Measurements from ENCODE around the gene ID1. TPM values are rescaled to one million over a fixed set of nuclear protein-coding genes. Genes with fewer than 3 reads are reported as not detected.

ID1 gene
- total and polyA plus RNA-seq, 5 donors: 122 to 273 (median 141) TPM

DNA sequence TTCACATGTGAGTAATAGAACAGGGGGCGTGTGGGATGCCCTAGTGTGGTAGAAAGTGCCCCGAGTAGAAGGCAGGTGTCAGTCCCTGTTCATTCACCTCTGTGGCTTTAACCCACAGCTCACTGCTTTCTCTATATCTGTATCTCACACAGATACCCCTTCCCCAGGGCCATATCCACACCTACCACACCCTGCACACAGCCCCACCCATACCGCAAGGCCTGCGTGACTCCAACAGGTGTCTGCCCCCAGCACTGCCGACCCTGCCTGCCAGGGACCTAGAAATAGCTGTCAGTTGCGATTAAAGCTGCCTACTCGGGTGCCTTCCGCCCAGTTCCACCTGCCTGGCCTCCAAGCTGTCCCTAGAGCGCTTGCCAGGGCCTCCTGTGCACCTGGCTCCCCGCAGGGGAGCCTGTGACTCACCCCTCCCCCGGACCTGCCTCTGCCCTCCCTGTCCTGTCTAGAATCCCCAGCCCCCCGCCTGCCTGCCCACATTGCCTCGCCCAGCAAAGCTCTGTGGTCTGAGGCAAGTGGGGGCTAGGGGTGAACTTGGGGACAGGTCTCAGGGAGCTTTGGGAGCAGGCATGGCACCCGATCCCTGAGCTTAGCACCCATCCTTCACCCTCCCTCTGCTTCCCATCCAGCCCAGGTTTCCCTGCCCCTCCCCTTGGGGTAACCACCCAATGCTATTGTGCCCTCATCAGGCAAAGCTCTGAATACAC, 38.3 kb upstream of the ID1 start:
- WGBS: 81% methylated on average over 14 of the region's 14 CpGs
- DNase-seq: peak in 2 of 3 donors; percentile 37 to 43
- H3K27me3 ChIP-seq (ENCODE audit: control insufficient read depth, insufficient read depth): no peaks in the 10 kb centered on the region
- H3K27ac ChIP-seq (ENCODE audit: low read length): no peak overlapping the region
- ATAC-seq: no peak
- intact Hi-C loops (cut with DNase I): loop anchor here in 2 of 4 donors (2.0 to 10.0 kb wide), 2 partner anchors 44 to 158 kb away; partner anchors contain the start of gene BCL2L1 (in 2 of the 2)
- H3K9me3 ChIP-seq (ENCODE audit: control insufficient read depth, low read length): no peaks in the 10 kb centered on the region
- no peak overlapping the region for H3K4me3 ChIP-seq (ENCODE audit: low read length)
- peaks cover 6% of the 10 kb centered on the region for H3K4me1 ChIP-seq (ENCODE audit: control insufficient read depth, insufficient read depth, low read length)

DNA sequence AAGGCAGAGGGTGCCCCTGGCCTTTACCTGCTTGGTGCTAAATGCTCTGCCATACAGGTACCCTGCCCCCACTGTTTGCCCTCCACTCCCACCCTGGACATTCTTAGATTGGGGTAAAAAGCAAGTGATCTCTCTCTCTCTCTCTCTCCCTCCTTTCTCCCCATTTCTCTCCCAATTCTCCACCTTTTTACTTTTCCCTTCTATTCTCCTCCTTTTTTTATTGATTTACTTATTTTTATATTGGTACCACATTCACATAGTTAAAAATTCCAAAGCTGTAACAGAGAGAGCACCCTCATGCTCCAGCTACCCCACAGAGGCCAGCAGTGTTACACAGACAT, 37.7 kb upstream of the ID1 start:
- H3K9me3 ChIP-seq (ENCODE audit: control insufficient read depth, low read length): no peaks in the 10 kb centered on the region
- intact Hi-C loops (cut with DNase I): loop anchor here in 2 of 4 donors (2.0 to 10.0 kb wide), 2 partner anchors 43 to 157 kb away; partner anchors contain the start of gene BCL2L1 (in 2 of the 2)
- H3K4me1 ChIP-seq (ENCODE audit: control insufficient read depth, insufficient read depth, low read length): peaks cover 9% of the 10 kb centered on the region
- no peak for ATAC-seq
- no peak overlapping the region for H3K4me3 ChIP-seq (ENCODE audit: low read length)
- no peak for DNase-seq
- H3K27me3 ChIP-seq (ENCODE audit: control insufficient read depth, insufficient read depth): no peaks in the 10 kb centered on the region
- no peak overlapping the region for H3K27ac ChIP-seq (ENCODE audit: low read length)

DNA sequence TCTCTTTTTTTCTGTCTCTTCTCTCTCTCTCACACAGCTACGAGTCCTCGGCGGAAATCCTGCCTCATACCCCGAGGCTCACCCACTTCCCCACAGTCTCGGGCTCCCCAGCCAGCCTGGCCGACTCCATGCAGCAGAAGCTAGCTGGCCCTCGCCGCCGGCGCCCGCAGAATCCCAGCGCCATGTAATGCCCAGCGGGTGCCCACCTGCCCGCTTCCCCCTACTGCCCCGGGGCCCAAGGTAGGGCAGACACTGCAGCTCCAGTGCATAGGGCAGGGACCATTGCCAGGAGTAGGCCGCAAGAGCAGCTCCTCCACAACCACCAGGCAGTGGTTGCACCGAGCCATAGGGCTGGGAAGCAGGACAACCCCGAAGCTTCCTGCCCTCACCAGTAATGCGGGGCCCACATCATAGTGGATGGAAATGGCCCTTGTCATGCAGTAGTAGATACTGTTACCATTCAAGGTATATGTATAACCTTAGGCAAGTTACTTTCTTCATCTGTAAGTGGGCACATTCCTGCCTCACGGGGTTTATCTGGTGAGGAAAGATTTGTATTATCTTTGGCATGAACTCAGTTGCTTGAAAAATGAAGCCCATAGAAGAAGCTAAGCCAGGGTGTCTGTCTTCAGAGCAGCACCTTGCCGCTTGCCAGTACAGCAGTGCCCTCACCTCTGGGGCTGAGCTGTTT, 36.9 kb upstream of the ID1 start:
- Histone ChIP-seq H3K4me3 (ENCODE audit: low read length) (no peak overlapping the region), H3K9me3 (ENCODE audit: control insufficient read depth, low read length) (no peaks in the 10 kb centered on the region), H3K27ac (ENCODE audit: low read length) (peak overlapping the region; percentile 53), H3K4me1 (ENCODE audit: control insufficient read depth, insufficient read depth, low read length) (peaks cover 7% of the 10 kb centered on the region), H3K27me3 (ENCODE audit: control insufficient read depth, insufficient read depth) (no peaks in the 10 kb centered on the region)
- intact Hi-C loops (cut with DNase I): loop anchor here in 3 of 4 donors (2.0 to 10.0 kb wide), 2 partner anchors 45 to 157 kb away; partner anchors contain the start of gene BCL2L1 (in 2 of the 3)
- DNase-seq (peak in 2 of 3 donors; percentile 61 to 66), ATAC-seq (no peak)
- WGBS: 71% methylated on average over 21 of the region's 21 CpGs

DNA sequence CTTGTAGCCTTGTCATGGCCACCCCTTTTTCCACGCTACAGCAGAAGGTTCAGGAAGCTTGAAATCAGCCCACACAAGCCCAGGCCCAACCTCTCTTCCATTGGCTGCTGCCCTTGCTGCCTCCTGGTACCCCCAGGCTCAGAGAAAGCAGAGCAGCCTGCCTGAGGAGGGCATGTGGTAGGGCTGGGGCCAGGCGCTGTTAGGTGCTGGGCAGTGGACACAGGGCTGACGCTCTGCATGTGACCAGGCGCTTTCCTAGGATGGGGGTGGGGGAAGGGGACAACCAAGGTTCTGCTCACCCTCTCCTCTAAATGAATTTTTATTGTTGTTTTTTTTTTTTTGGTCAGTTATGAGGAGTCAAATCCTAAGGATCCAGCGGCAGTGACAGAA, 36.3 kb upstream of the ID1 start:
- intact Hi-C loops (cut with DNase I): loop anchor here in 3 of 4 donors (2.0 to 10.0 kb wide), 2 partner anchors 44 to 156 kb away; partner anchors contain the start of gene BCL2L1 (in 2 of the 3)
- Histone ChIP-seq H3K27me3 (ENCODE audit: control insufficient read depth, insufficient read depth) (no peaks in the 10 kb centered on the region), H3K9me3 (ENCODE audit: control insufficient read depth, low read length) (no peaks in the 10 kb centered on the region), H3K4me3 (ENCODE audit: low read length) (no peak overlapping the region), H3K4me1 (ENCODE audit: control insufficient read depth, insufficient read depth, low read length) (peaks cover 7% of the 10 kb centered on the region), H3K27ac (ENCODE audit: low read length) (peak overlapping the region; percentile 53)
- ATAC-seq (no peak), DNase-seq (peak in 2 of 3 donors; percentile 57 to 66)
- 84% methylated on average over 5 of the region's 5 CpGs for WGBS

DNA sequence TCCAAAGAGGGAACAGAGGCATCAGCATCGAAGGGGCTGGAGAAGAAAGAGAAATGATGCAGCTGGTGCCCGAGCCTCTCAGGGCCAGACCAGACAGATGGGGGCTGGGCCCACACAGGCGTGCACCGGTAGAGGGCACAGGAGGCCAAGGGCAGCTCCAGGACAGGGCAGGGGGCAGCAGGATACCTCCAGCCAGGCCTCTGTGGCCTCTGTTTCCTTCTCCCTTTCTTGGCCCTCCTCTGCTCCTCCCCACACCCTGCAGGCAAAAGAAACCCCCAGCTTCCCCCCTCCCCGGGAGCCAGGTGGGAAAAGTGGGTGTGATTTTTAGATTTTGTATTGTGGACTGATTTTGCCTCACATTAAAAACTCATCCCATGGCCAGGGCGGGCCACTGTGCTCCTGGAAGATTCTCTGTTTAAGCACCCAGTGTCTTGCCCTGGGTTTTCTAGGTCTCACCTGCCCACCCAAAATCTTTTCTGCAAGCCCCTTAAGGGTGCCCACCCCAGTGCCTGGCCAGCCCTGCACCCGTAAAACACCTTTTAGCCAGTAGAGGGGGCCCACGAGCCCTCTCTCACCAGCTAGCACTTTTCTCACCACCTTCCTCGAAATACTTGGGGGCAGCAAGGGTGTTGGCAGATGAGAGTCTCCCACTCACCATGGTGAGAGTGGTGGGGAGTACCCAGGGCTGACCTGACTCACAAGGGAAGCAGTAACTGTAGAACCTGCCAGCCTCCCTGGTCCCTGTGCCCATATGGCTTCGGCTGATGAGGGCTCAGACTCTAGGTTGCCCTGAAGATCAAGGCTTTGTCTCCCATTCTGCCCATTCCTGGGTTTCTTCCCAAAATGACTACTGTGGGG, 35.7 kb upstream of the ID1 start:
- peaks cover 7% of the 10 kb centered on the region for H3K4me1 ChIP-seq (ENCODE audit: control insufficient read depth, insufficient read depth, low read length)
- peak overlapping the region; percentile 60 for H3K27ac ChIP-seq (ENCODE audit: low read length)
- DNase-seq (peak; percentile 50 to 85 (median 82)), ATAC-seq (peak in 1 of 2 donors; percentile 2)
- WGBS: 27% methylated on average over 10 of the region's 10 CpGs
- intact Hi-C loops (cut with DNase I): loop anchor here in 3 of 4 donors (2.0 to 10.0 kb wide), 2 partner anchors 43 to 155 kb away; partner anchors contain the start of gene BCL2L1 (in 2 of the 3)
- no peaks in the 10 kb centered on the region for H3K9me3 ChIP-seq (ENCODE audit: control insufficient read depth, low read length)
- H3K4me3 ChIP-seq (ENCODE audit: low read length): no peak overlapping the region
- no peaks in the 10 kb centered on the region for H3K27me3 ChIP-seq (ENCODE audit: control insufficient read depth, insufficient read depth)

DNA sequence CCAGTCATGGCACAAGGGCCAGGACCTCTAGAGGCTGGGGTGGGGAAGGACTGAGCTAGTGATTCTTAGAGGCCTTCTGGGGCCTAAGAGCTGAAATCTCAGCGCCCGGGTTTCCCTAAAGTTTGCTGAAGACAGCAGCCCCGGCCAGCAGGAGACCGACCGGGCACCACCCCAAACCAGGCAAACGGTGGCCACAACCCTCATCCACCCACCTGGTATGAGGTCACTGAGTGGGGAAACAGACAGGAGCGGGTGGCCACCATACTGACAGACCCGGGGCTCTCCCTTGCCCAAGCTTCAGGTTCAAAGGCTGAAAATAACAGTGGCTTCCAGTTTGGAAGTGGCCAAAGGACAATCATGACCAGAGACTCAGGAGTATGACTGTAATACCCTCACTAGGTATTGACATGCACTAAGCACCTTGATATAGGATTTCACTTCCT, 35.0 kb upstream of the ID1 start:
- WGBS: 76% methylated on average over 8 of the region's 8 CpGs
- Histone ChIP-seq H3K27me3 (ENCODE audit: control insufficient read depth, insufficient read depth) (no peaks in the 10 kb centered on the region), H3K4me3 (ENCODE audit: low read length) (no peak overlapping the region), H3K27ac (ENCODE audit: low read length) (peak overlapping the region; percentile 60), H3K9me3 (ENCODE audit: control insufficient read depth, low read length) (no peaks in the 10 kb centered on the region), H3K4me1 (ENCODE audit: control insufficient read depth, insufficient read depth, low read length) (peaks cover 7% of the 10 kb centered on the region)
- DNase-seq (peak in 1 of 3 donors; percentile 60), ATAC-seq (no peak)
- intact Hi-C loops (cut with DNase I): no loop called here

DNA sequence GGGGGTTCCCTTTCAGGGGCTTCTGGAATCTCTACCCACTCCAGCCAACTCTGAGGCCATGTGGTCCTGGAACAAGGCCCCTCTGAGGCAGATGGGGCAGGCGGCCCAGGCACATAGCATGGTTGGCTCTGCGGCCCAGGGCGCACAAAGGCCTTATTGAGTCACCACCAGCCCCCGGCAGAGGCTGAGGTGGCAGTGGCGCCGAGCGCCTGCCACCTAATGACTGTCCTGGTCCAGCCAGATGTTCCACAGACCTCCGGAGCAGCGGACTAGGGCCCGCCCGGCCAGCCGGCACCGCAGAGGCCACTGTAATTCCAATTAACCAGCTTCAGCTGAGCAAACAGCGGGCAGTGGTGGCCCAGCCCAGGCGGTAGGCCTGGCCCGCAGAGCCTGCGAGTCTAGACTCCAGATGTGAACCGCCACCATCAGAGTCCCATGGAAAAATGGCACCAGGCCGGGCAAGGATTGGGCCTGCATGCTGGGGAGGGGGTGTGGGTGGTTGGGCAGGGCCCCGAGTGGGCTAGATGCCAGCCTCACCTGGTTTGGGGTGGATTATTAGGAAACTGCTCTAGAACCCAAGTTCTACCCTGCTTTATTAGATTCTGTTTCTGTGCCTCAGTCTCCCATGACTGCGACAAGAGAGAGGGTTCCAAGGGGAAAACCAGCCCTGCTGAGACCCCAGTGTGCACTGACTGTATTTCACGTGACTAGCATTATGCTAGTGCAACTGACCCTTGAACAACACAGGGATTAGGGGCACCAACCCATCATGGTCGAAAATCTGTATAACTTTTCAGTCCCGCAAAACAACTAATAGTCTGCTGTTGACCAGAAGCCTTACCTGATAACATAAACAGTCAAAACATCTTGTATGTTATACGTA, 34.1 kb upstream of the ID1 start:
- ATAC-seq (no peak), DNase-seq (peak in 2 of 3 donors; percentile 65 to 69)
- peak overlapping the region; percentile 60 for H3K27ac ChIP-seq (ENCODE audit: low read length)
- 91% methylated on average over 25 of the region's 25 CpGs for WGBS
- peaks cover 7% of the 10 kb centered on the region for H3K4me1 ChIP-seq (ENCODE audit: control insufficient read depth, insufficient read depth, low read length)
- intact Hi-C loops (cut with DNase I): no loop called here
- H3K27me3 ChIP-seq (ENCODE audit: control insufficient read depth, insufficient read depth): no peaks in the 10 kb centered on the region
- no peaks in the 10 kb centered on the region for H3K9me3 ChIP-seq (ENCODE audit: control insufficient read depth, low read length)
- no peak overlapping the region for H3K4me3 ChIP-seq (ENCODE audit: low read length)

DNA sequence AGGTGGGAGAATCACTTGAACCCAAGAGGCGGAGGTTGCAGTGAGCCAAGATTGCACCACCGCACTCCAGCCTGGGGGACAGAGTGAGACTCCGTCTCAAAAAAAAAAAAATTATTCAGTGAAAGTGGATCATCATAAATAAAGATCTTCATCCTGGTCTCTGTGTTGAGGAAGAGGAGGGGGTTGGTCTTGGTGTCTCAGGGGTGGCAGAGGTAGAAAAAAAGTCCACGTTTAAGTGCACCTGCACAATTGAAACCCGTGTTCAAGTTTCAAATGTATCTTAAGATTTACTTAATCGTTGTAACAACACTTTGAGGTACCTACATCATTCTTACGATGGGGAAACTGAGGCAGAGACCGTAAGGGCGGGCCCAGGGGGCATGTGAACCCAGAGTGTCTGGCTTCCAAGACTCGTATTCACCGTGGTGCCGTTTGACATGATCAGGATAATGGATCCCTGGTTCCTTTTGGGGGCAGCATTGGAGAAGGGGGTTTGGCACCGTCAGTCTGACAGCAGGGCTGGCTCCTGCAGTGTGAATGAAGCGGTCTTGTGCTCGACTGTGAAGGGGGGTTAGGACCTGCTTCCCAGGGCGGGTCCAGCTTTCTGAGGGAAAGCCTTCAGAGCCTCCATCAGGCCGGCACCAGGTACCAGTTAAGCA, 32.9 kb upstream of the ID1 start:
- peak overlapping the region; percentile 47 for H3K4me3 ChIP-seq (ENCODE audit: low read length)
- peaks cover 7% of the 10 kb centered on the region for H3K4me1 ChIP-seq (ENCODE audit: control insufficient read depth, insufficient read depth, low read length)
- DNase-seq: peak in 1 of 3 donors; percentile 24
- no peaks in the 10 kb centered on the region for H3K27me3 ChIP-seq (ENCODE audit: control insufficient read depth, insufficient read depth)
- intact Hi-C loops (cut with DNase I): loop anchor here in 2 of 4 donors (2.0 kb wide), 1 partner anchor 33 kb away; the partner anchor contains the start of gene ID1 (in 2 of the 2)
- H3K9me3 ChIP-seq (ENCODE audit: control insufficient read depth, low read length): no peaks in the 10 kb centered on the region
- H3K27ac ChIP-seq (ENCODE audit: low read length): peak overlapping the region; percentile 92
- WGBS: 32% methylated on average over 17 of the region's 17 CpGs
- ATAC-seq: peak; percentile 31 to 44

DNA sequence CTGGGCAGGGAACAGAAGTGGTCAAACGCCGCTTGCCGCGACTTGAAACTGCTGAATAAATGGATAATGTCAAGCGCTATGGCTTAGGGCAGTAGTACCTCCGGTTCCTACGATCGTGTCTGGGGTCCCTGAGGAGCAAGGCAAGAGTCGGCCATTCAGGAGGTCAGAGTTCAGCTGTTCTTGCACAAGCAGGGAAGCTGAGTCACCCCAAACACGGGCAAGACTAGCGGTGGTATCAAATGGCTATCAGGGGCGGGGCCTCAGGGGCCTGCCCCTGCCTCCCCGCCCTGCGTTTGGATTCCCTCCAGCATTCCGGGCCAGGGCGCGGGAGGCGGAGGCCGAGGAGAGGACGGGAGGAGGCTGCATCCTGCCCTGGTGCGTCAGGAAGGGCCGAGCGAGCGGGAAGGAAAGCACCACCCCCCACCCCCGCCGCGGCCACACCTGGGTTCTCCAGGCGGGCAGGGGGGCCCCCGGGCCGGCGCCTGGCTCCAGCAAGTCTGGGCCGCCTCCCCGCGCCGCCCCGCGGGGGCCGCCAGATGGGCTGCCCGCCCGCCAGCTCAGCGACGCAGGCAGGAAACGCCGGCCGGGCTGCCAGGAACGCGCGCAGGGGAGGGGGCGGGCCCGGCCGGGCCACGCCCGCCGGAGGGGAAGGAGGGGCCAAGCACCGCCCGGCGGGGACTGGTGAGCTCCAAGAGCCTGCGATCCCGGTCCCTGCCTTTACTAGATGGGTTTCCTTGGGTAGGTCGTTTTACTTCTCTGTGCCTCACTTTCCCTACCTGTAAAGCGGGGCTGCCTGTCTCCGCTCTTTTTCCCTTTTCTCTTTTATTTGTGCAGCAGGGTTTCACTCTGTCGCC, 32.2 kb upstream of the ID1 start:
- under 1% methylated on average over 63 of the region's 63 CpGs for WGBS
- Histone ChIP-seq H3K4me3 (ENCODE audit: low read length) (peak overlapping the region; percentile 47), H3K27me3 (ENCODE audit: control insufficient read depth, insufficient read depth) (no peaks in the 10 kb centered on the region), H3K27ac (ENCODE audit: low read length) (peak overlapping the region; percentile 92), H3K9me3 (ENCODE audit: control insufficient read depth, low read length) (no peaks in the 10 kb centered on the region), H3K4me1 (ENCODE audit: control insufficient read depth, insufficient read depth, low read length) (peaks cover 7% of the 10 kb centered on the region)
- ATAC-seq: peak; percentile 90 to 91
- DNase-seq: peak; percentile 97
- intact Hi-C loops (cut with DNase I): loop anchor here in 2 of 4 donors (2.0 kb wide), 1 partner anchor 32 kb away; the partner anchor contains the start of gene ID1 (in 2 of the 2)
